Measurements from ENCODE around the gene TRAF6.

The TRAF6 gene

GRCh38 chr11:36469881-36470802, 39.9 kb downstream of the TRAF6 start:
- Histone ChIP-seq H3K23ac (ENCODE audit: low read depth, low read length, poor library complexity) (no peak overlapping the region), H2BK120ac (ENCODE audit: low read depth, low read length) (no peak overlapping the region), H4K8ac (ENCODE audit: low read depth, low read length) (no peak overlapping the region), H3K27me3 (ENCODE audit: control insufficient read depth in 3 of 3, insufficient read depth in 3 of 3, low read depth in 1 of 3, low read length in 3 of 3) (no peaks in the 10 kb centered on the region), H3K79me1 (ENCODE audit: low read depth, low read length) (no peaks in the 10 kb centered on the region), H3K9ac (ENCODE audit: low read depth, low read length, poor library complexity) (no peak overlapping the region), H3K36me3 (replicated peaks in 1 of 2; ENCODE audit: control insufficient read depth in 2 of 2, insufficient read depth in 2 of 2, low read length in 2 of 2) (peaks cover 0 to 26% of the 10 kb centered on the region in 2 donors), H3K18ac (ENCODE audit: low read length) (peak overlapping the region; percentile 16), H4K91ac (ENCODE audit: low read depth, low read length, poor library complexity) (no peak overlapping the region), H3K27ac (replicated peaks; ENCODE audit: low read length) (no peak overlapping the region), H2AK5ac (ENCODE audit: low read depth, low read length) (no peak overlapping the region), H3K14ac (ENCODE audit: low read length) (no peak overlapping the region), H2AFZ (ENCODE audit: low read length) (no peak overlapping the region), H2BK15ac (ENCODE audit: low read length) (no peak overlapping the region), H3K4me2 (ENCODE audit: insufficient read depth, low read length, poor library complexity, severe bottlenecking) (no peak overlapping the region), H3K4ac (ENCODE audit: low read length) (no peak overlapping the region), H3K4me3 (ENCODE audit: low read length in 2 of 2) (no peak overlapping the region), H3K9me3 (replicated peaks in 1 of 2; ENCODE audit: control insufficient read depth in 2 of 2, insufficient read depth in 1 of 2, low read depth in 1 of 2, low read length in 2 of 2) (no peaks in the 10 kb centered on the region), H2BK12ac (ENCODE audit: low read length) (no peak overlapping the region), H3K4me1 (ENCODE audit: control insufficient read depth in 2 of 2, insufficient read depth in 1 of 2, low read depth in 1 of 2, low read length in 2 of 2) (peaks cover 2 to 4% of the 10 kb centered on the region in 2 donors), H2BK5ac (ENCODE audit: low read length) (no peak overlapping the region)
- WGBS, 2 donors (ENCODE audit: extremely low coverage in 2 of 2, insufficient read length in 2 of 2, insufficient replicate concordance in 1 of 2), result no CpG with 5 or more reads among the region's 5 CpGs
- DNase-seq (ENCODE audit: low spot score), result no peak

DNA sequence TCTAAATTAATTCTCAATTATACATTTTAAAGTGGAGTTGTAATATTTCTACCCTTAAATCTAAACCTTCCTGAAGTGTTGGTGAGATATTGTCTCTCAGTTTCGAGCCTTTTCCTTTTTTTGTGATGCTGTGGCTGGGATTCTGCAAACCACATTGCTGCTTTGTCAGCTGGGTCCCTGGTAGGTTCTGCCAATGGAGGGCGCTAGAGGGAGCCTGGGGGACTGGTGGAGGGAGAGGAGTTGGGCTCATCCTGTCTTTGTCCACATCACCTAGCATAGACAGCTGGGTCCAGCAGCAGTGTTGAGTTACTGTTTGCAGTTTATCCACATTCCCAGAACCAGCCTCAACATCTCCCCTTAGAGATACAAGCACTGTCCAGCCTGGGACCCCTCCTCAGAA, 41.0 kb downstream of the TRAF6 start:
- H3K4me2 ChIP-seq (ENCODE audit: insufficient read depth, low read length, poor library complexity, severe bottlenecking), result no peak overlapping the region
- no CpG with 5 or more reads among the region's 2 CpGs for WGBS, 2 donors (ENCODE audit: extremely low coverage in 2 of 2, insufficient read length in 2 of 2, insufficient replicate concordance in 1 of 2)
- DNase-seq (ENCODE audit: low spot score), result no peak

DNA sequence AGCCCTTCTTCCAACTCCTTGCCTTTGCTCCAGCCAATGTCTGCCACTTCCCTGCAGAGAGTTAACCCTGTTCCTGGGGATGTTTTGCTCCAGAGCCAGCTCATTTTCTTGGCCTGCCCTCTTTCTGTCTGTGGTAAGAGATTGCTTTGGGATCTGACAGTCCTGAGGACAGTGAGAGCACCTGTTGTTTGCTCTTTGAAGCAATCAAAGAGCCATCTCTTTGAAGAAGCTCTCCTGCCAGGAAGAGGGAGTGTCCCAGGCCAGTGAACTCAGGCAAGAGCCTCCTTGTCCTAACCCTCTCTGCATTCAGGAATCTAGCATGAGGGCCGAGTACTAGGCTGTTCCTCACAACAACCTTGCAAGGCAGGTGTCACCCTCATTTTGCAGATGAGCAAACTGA, 42.2 kb downstream of the TRAF6 start:
- Histone ChIP-seq H3K4ac (ENCODE audit: low read length) (no peak overlapping the region), H2BK12ac (ENCODE audit: low read length) (no peak overlapping the region), H3K23ac (ENCODE audit: low read depth, low read length, poor library complexity) (no peak overlapping the region), H3K4me2 (ENCODE audit: insufficient read depth, low read length, poor library complexity, severe bottlenecking) (no peak overlapping the region), H2BK5ac (ENCODE audit: low read length) (no peak overlapping the region), H2AFZ (ENCODE audit: low read length) (no peak overlapping the region), H3K4me1 (ENCODE audit: control insufficient read depth in 2 of 2, insufficient read depth in 1 of 2, low read depth in 1 of 2, low read length in 2 of 2) (peaks cover 2% of the 10 kb centered on the region in 2 donors), H3K14ac (ENCODE audit: low read length) (no peak overlapping the region), H3K27me3 (ENCODE audit: control insufficient read depth in 3 of 3, insufficient read depth in 3 of 3, low read depth in 1 of 3, low read length in 3 of 3) (no peaks in the 10 kb centered on the region), H4K91ac (ENCODE audit: low read depth, low read length, poor library complexity) (no peak overlapping the region), H2AK5ac (ENCODE audit: low read depth, low read length) (no peak overlapping the region), H3K27ac (replicated peaks; ENCODE audit: low read length) (no peak overlapping the region), H4K8ac (ENCODE audit: low read depth, low read length) (no peak overlapping the region), H3K36me3 (replicated peaks in 1 of 2; ENCODE audit: control insufficient read depth in 2 of 2, insufficient read depth in 2 of 2, low read length in 2 of 2) (peaks cover 0 to 47% of the 10 kb centered on the region in 2 donors), H3K9me3 (replicated peaks in 1 of 2; ENCODE audit: control insufficient read depth in 2 of 2, insufficient read depth in 1 of 2, low read depth in 1 of 2, low read length in 2 of 2) (no peaks in the 10 kb centered on the region), H3K79me1 (ENCODE audit: low read depth, low read length) (no peaks in the 10 kb centered on the region), H3K9ac (ENCODE audit: low read depth, low read length, poor library complexity) (no peak overlapping the region), H2BK120ac (ENCODE audit: low read depth, low read length) (no peak overlapping the region), H3K4me3 (ENCODE audit: low read length in 2 of 2) (no peak overlapping the region), H3K18ac (ENCODE audit: low read length) (no peak overlapping the region), H2BK15ac (ENCODE audit: low read length) (no peak overlapping the region)
- no CpG with 5 or more reads among the region's 1 CpG for WGBS, 2 donors (ENCODE audit: extremely low coverage in 2 of 2, insufficient read length in 2 of 2, insufficient replicate concordance in 1 of 2)
- no peak for DNase-seq (ENCODE audit: low spot score)

More for the DNA sequence above, 41.0 kb downstream of the TRAF6 start:
- H2BK12ac ChIP-seq (ENCODE audit: low read length), result no peak overlapping the region
- H2BK5ac ChIP-seq (ENCODE audit: low read length), result no peak overlapping the region
- H3K79me1 ChIP-seq (ENCODE audit: low read depth, low read length), result no peaks in the 10 kb centered on the region
- peaks cover 0 to 36% of the 10 kb centered on the region in 2 donors for H3K36me3 ChIP-seq (replicated peaks in 1 of 2; ENCODE audit: control insufficient read depth in 2 of 2, insufficient read depth in 2 of 2, low read length in 2 of 2)
- H3K4ac ChIP-seq (ENCODE audit: low read length), result no peak overlapping the region
- no peak overlapping the region for H2AFZ ChIP-seq (ENCODE audit: low read length)
- H3K18ac ChIP-seq (ENCODE audit: low read length), result no peak overlapping the region
- no peak overlapping the region for H2AK5ac ChIP-seq (ENCODE audit: low read depth, low read length)
- H3K23ac ChIP-seq (ENCODE audit: low read depth, low read length, poor library complexity), result no peak overlapping the region
- H3K4me3 ChIP-seq (ENCODE audit: low read length in 2 of 2), result no peak overlapping the region
- no peaks in the 10 kb centered on the region for H3K9me3 ChIP-seq (replicated peaks in 1 of 2; ENCODE audit: control insufficient read depth in 2 of 2, insufficient read depth in 1 of 2, low read depth in 1 of 2, low read length in 2 of 2)
- no peaks in the 10 kb centered on the region for H3K27me3 ChIP-seq (ENCODE audit: control insufficient read depth in 3 of 3, insufficient read depth in 3 of 3, low read depth in 1 of 3, low read length in 3 of 3)
- no peak overlapping the region for H3K27ac ChIP-seq (replicated peaks; ENCODE audit: low read length)
- H3K14ac ChIP-seq (ENCODE audit: low read length), result no peak overlapping the region
- no peak overlapping the region for H4K91ac ChIP-seq (ENCODE audit: low read depth, low read length, poor library complexity)
- no peak overlapping the region for H4K8ac ChIP-seq (ENCODE audit: low read depth, low read length)
- H3K9ac ChIP-seq (ENCODE audit: low read depth, low read length, poor library complexity), result no peak overlapping the region
- peaks cover 2 to 4% of the 10 kb centered on the region in 2 donors for H3K4me1 ChIP-seq (ENCODE audit: control insufficient read depth in 2 of 2, insufficient read depth in 1 of 2, low read depth in 1 of 2, low read length in 2 of 2)
- no peak overlapping the region for H2BK120ac ChIP-seq (ENCODE audit: low read depth, low read length)
- H2BK15ac ChIP-seq (ENCODE audit: low read length), result no peak overlapping the region

DNA sequence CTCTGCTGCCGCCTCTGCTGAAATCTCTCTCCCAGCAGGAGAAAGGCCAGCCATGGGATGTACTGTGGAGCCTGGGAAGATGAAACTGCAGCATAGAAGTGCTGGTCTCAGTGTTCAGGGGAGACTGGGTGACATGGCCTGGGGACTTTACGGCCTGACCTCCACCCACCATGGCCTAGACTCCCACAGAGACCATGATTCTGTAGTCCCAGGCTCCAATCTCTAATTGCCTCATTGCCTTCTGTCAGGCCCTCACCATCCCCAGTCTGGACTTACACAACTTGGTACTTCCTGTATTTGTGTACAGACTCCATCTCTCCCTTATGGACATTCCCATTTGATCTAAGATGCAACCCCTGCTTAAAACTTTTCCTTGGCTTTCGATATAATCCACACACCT, 43.1 kb downstream of the TRAF6 start:
- Histone ChIP-seq H3K23ac (ENCODE audit: low read depth, low read length, poor library complexity) (no peak overlapping the region), H2AK5ac (ENCODE audit: low read depth, low read length) (no peak overlapping the region), H2BK15ac (ENCODE audit: low read length) (no peak overlapping the region), H3K36me3 (replicated peaks in 1 of 2; ENCODE audit: control insufficient read depth in 2 of 2, insufficient read depth in 2 of 2, low read length in 2 of 2) (peaks cover 4 to 56% of the 10 kb centered on the region in 2 donors), H3K9me3 (replicated peaks in 1 of 2; ENCODE audit: control insufficient read depth in 2 of 2, insufficient read depth in 1 of 2, low read depth in 1 of 2, low read length in 2 of 2) (no peaks in the 10 kb centered on the region), H3K18ac (ENCODE audit: low read length) (no peak overlapping the region), H3K14ac (ENCODE audit: low read length) (no peak overlapping the region), H4K91ac (ENCODE audit: low read depth, low read length, poor library complexity) (no peak overlapping the region), H3K27ac (replicated peaks; ENCODE audit: low read length) (no peak overlapping the region), H3K79me1 (ENCODE audit: low read depth, low read length) (no peaks in the 10 kb centered on the region), H3K4ac (ENCODE audit: low read length) (no peak overlapping the region), H2AFZ (ENCODE audit: low read length) (no peak overlapping the region), H4K8ac (ENCODE audit: low read depth, low read length) (no peak overlapping the region), H3K4me2 (ENCODE audit: insufficient read depth, low read length, poor library complexity, severe bottlenecking) (no peak overlapping the region), H3K4me1 (ENCODE audit: control insufficient read depth in 2 of 2, insufficient read depth in 1 of 2, low read depth in 1 of 2, low read length in 2 of 2) (peaks cover 2% of the 10 kb centered on the region in 2 donors), H3K27me3 (ENCODE audit: control insufficient read depth in 3 of 3, insufficient read depth in 3 of 3, low read depth in 1 of 3, low read length in 3 of 3) (no peaks in the 10 kb centered on the region), H2BK12ac (ENCODE audit: low read length) (no peak overlapping the region), H2BK5ac (ENCODE audit: low read length) (no peak overlapping the region), H2BK120ac (ENCODE audit: low read depth, low read length) (no peak overlapping the region), H3K9ac (ENCODE audit: low read depth, low read length, poor library complexity) (no peak overlapping the region), H3K4me3 (ENCODE audit: low read length in 2 of 2) (no peak overlapping the region)
- WGBS, 2 donors (ENCODE audit: extremely low coverage in 2 of 2, insufficient read length in 2 of 2, insufficient replicate concordance in 1 of 2), result no CpG with 5 or more reads among the region's 3 CpGs
- no peak for DNase-seq (ENCODE audit: low spot score)

Data from neuronal stem cell (in vitro differentiated cells).